Measurements from ENCODE around the gene CTU2.
A peak's percentile ranks its signal among the peaks of the same experiment; 100 is the strongest.

CTU2 gene

DNA sequence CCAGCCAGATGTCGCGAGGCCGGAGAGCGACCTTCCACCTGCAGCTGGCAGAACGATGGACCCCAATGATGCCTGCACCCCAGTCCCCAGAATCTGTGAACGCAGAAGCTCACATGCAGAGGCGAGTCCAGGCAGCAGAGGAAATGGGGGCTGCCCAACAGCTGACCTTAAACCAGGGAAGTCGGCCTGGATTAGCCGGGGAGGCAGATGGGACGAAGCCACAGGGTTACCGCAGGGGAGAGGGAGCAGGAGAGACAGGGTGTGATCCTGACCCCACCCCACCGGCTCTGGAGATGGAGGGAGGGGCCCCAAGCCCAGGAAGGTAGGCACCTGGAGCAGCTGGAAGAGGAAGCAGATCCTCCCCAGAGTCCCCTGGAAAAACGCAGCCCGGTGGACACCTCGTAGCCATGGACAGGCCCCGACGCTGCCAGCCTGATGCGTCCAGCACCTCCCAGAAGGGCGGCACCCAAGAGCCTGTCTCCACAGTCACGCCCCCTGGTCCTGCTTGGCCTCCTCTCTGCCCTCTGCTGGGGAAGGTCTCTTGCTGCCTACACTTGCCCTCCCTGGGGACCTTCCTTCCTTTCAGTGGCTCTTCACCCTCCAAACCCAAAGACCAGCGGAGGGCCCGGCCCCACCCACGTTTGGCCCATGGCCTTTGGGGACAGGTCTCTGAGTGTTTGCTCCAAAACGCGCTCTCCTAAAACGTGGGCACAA lies 41.4 kb downstream of the CTU2 start:
- no peak for DNase-seq

DNA sequence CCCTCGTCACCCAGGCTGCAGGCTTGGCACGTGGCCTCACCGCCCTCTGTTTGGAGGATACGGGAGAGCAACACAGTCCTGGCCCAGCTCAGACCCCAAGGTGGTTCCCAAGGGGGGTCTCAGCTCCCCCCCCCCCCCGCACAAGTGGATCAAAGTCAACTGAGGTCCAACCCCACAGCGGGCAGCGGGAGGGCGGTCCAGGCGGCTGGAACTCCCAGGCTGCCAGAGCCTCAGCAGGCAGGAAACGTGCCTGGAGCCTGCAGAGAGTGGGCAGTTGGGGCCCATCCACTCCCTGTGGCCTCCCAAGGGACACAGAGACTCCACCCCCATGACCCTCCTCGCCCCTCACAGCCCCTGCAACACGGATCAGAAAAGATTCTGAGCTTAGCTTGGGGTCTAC lies 42.1 kb downstream of the CTU2 start:
- DNase-seq = no peak

DNA sequence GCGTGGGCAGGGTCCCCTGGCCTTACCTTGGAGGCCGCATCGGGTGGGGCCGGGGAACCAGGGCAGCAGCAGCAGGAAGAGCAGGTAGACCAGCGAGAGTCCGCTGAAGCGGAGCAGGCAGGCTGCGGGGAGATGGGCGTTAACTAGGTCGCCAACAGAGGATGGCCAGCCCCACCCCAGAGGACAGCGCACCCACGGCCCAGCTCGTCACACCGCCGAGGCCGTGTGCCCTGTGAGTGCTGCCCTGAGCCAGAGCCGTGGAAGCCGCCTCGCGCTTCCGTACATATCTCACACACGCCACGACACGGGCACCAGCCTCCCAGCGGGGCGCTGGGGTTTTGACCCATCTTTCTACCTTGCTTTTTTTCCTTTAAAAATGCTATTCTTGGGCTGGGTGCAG lies 43.1 kb downstream of the CTU2 start:
- no peak for DNase-seq

DNA sequence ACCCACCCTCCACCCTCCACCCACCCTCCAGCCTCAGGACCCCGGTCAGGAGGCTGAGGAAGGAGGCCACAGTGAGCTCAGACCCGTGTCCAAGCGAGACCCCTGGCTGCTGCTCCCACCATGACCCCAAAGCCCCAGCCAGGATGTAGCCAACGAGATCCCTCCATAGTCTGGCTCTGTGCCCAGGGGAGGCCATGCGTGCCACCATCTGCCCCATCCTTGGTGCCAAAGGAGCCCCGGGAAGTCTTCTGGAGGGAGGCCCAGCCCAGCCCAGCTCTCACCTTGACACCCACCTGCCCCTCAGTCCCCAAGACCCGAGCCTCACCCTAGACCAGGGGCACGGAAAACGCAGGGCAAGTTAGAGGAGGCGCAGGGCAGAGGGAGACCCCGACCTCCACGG lies 44.6 kb downstream of the CTU2 start:
- no peak for DNase-seq

DNA sequence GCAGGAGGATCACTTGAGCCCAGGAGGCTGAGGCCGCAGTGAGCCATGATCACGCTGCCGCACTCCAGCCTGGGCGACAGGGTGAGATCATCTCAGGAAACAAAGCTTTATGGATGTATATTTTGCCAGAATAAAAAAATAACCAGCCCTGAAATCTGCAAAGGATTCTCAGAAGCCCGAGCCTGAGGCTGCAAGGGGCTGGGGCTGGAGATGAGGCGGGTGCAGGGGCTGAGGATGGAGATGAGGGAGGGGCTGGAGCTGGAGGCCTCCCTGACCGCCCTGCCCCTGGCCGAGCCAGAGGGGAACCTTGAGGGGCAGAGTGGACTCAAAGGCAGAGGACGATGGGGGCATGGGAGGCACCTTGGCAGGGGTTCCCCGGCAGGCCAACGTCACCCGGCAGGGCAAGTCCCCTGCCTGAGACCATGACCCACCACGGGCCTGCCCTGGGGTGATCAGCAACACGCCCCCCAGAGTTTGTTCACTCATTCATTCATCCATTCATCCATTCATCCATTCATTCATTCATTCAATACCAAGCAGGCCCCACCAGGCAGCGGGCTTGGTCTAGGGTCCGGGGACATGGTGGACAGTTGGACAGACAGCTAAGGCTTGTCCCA lies 46.2 kb downstream of the CTU2 start:
- no peak for DNase-seq

DNA sequence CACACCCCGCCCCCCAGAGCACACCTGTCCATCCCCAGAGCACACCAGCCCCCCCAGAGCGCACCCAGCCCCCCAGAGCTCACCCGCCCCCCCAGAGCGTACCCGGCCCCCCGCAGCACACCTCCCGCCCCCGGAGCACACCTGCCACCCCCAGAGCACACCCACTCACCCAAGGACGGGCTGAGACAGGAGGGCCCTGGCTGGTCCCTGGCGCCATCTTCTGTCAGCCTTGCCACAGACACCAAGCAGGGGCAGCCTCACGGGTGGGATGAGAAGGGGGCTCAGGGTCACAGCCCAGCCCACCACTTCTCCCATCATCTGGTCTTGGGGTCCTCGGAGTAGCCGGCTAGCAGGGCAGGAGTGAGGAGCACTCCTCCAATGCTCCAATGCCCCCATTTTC lies 46.9 kb downstream of the CTU2 start:
- no peak for DNase-seq

DNA sequence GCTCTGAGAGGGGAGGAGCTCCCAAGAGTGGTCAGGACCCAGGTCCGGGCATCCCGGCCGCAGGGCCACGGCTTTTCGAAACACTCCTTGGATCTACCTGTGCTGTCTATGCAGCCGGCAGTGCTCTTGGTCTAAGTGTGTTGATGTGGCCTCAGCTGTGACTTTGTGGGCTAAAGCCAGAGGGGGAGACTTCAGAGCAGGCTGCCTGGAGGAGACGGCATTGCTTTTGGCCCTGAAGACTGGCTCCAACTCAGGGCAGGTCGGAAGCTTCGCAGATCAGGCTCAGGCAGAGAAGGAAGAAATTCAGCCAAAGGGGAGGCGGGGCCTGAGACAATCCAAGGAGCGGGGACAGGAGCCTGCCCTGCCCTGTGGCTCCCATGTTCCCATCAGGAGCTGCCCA lies 47.3 kb downstream of the CTU2 start:
- no peak for DNase-seq

DNA sequence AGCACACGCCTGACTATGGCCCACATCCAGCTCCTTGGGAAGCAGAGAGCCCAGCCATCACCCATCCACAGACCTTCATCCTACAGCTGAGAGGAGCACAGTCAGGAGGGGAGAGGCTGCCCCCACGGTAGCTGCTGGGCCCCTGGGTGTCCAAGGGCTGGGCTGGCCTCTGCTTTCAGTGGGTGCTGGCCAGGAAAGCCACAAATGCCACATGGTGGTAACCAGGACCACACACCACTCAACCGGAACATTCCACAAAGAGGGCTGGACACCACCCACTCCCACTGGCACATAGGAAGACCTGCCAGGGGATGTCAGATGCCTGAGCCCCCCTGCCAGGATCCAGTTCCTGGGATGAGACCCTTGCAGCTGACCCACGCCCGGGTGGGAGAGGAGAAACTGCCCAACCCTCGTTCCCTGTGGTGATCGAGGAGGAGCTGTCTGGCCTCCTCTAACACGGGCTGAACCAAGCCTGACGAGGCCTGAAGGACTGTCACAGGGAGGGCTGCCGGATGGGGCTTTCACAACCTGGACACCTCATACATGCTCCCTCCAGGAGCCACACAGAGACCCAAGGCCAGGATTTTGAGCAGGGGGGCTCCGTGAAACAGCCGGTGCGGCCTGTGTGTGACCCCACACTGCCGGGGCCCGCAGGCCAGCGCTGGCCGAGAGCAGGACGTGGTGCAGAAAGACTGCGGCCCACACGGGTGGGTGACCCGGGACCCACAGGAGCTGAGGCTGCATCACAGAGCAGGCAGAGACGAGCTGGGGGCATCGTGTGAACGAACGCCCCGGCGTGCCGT lies 48.0 kb downstream of the CTU2 start:
- DNase-seq = no peak

DNA sequence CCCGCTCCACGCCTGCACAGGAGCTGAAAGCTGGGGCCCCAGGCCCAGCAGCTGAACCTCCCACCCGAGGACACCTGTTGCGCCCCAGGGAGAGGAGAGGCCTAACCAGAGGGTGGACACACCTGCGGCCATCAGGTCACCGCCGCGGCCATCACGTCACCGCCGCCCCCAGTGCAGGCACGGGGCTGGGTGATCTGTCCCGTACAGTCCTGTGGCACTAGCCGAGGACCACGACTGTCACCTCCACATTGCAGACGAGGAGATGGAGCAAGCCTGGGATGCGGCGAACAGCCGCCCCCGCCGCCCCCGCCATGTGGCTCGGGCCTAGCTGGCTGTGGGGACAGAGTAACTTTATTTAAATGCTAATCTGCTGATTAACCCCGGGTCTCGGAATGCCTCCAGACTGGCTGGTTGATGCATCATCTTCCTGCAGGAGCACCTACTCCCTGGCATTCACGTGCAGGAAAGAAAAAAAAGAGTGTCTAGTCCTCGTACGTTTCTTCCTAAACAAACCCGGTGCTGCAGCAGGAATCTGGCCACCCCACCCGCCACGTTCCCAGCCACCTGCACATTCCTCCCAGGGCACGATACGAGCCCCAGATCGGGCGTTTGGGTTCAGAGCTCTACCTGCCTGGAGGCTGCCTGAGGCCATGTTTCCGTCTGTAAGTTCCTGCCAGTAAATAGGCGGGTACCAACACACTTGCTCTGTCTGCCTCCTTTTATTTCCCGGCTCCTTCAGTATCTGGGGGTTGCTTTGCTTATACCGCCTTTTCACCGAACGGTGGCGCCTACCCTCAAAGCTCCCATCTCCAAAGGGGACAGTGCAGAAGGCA lies 48.8 kb downstream of the CTU2 start:
- DNase-seq = no peak

DNA sequence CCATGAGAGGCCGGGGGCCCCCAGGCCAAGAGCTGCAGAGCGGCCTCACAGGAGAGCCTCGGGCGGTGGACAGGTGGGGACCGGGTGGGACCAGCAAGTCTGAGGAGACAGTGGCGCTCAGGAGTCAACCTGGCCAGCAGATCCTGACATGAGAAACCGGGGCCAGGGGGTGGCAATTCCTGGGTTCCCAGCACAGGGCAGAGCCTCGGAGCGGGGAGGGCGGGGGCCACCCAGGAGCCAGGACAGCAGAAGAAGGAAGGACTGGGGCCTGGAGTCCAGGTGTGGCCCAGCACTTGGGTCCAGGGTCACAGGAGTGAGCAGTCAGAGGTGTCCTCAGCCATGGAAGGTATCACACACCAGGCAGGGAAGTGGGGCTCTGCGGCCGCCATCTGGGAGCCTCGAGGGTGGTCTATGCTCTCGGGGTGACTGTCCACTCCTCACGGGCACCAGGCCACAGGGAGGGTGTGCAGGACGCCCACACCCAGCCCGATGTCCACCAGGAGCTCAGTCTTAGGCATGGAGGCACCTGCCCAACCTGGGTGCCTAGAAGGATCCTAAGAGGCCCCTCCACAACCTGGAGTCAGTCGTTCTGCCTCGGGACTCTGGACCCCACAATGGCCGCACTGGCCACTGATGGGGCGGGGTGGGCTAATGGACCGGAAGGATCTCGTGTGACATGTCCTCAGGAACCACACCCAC lies 49.6 kb downstream of the CTU2 start:
- DNase-seq = no peak

DNA sequence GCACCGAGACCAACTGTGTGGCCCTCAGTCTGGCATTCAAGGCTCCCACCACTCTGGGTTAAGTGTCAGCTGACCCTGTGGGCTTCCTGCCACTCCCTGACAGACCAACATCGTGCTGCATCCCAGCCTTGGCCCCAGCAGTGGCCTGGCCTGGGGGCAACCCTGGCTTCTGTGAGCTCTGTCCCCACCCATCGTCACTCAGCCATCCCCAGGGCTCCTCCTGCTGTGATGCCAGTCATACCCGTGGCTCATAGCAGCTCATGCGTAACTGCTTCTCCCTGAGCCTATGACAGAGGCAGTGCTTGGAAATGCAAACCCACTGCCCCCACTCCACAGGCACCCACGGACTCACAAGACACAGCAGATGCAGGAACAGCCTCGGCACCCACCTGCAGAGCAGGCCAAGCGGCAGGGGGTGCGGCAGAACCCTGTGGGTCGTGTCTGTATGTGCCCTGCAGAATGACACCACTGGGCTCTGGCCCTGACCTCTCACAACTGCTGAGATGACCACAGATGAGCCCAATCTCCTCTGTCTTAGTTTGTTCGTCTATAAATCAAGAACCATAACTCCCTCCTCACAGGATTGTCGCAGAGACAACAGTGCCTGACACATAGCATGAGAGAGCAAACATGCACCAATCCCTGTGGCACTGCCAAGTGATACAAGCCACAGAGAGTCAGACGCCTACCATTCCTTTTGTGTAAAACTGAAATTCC lies 52.1 kb downstream of the CTU2 start:
- DNase-seq = no peak

DNA sequence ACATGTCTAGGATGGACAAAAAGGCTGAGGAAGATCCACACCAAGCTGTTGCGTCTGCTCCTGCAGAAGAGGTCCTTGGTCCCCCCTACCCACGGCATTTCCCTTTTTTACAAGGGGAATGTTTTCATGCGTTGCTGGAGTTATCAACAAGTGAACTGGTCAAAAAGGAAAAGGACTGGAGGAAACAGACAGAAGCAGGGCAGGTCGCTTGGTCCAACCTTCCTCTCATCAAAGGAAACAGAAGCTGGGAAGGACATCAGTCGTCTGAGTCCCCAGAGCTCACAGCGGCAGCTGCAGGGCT lies 52.6 kb downstream of the CTU2 start:
- DNase-seq = no peak

DNA sequence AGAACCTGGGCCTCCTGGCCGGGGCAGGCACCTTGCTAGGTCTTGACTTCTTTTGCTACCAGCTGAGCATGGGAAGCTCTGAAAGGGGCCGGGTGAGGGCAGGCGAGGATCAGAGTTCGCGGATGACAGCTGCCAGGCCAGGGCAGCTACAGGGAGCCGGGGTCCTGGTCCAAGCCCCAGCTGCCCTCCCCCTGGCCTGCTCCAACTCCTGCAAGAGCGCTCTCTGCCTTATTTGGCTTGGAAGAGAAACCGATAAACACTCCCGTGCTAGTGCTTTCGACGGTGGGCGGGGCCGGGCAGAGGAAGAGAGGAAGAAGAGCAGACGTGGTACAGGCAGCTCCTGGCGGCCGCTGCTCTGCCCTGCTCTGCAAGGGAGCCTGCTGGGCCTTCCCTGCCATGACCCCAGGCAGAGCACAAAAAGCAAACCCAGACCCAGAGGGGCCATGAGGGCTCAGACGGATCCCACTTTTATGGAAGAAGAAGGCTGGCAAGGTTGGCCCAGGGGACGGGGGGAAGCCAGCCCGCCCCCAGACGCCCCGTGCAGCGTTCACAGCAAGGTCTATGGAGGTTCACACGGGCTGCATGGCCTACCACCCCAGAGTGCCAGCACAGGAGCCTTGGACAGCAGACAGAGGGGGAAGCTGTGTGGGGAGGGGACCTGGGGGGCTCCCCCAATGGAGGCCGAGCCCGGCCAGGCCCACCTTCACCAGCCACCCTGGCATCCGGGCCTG lies 53.1 kb downstream of the CTU2 start:
- peak; percentile 46 to 55 for DNase-seq

DNA sequence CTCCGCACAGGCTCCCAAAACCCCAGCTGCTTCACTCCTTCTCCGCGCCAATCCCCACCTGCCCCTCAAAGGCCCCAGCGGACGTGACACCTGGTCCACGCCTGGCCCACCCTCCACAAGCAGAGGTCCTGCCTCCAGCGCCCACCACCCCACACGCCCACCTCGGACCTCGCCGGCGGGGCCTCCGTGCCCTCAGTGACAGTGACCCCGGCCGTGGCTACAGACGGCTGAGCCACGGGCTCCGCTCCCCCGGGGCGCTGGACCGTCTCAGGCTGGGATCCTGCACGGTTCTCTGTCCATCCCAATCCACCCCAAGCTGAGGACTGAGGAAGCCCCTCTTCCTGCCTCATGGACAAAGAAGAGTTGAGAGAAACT lies 53.7 kb downstream of the CTU2 start:
- no peak for DNase-seq

DNA sequence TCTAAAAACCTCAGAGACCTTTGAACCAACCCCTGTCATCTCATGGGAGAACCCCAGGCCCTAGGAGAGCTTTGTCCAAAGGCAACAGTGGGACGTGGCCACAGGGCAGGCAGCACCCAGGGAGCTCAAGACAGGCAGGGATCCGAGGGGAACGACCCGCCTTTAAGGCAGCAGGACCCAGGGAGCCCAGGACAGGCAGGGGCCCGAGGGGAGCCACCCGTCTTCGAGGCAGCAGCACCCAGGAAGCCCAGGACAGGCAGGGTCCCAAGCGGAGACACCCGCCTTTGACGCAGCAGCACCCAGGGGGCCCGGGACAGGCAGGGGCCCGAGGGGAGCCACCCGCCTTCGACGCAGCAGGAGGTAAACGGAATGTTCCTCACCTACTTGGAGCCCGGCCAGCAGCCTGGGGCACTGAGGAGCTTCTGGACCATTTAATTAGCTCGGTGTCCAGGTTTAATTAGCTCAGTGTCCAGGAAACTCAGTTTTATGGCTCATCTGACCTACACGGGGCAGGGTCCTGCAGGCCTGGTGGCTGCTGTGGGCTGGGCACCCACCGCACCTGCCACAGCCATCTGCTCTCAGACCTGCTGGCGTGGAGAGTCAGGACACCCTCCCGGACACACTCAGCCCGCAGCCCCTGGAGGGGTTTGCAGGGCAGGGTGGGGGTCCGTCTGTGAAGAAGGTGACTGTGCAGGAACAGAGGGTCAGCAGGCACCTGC lies 54.3 kb downstream of the CTU2 start:
- no peak for DNase-seq

DNA sequence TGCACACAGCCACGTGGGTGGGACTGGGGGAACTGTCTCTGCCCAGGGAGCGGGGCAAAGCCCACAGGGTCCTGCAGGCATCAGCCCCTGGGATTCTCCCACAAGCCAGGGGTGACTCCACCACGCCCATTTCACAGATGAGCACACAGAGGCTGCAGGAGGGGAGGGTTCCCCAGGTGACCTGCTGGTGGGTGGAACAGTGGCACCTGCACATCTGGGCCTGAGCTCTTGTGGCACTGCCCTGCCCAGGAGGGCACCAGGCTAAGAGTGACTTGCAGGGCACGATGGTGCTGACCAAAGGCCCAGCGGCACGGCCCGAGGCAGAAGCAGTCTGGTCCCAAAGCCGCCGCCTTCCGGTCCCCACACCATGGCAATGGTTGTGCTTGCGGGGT lies 54.8 kb downstream of the CTU2 start:
- no peak for DNase-seq

DNA sequence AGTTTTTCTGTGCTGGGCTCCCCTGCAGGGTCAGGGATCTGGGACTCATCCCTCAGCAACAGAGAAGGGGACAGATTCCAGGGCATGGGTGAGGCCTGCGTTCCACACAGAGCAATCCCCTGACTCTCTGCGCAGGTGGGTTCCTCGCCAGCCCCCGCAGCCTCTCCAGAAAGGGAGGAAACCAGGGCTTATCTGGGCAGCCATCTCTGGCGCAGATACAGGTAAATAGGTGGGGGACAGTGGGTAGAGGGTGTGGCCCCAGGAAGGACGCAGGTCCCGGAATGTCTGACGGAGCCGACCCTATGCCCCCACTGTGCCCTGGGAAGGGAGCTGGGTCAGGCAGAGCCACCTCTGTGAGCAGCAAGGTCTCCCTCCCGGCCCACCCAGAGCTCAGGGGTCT lies 55.5 kb downstream of the CTU2 start:
- DNase-seq = no peak

DNA sequence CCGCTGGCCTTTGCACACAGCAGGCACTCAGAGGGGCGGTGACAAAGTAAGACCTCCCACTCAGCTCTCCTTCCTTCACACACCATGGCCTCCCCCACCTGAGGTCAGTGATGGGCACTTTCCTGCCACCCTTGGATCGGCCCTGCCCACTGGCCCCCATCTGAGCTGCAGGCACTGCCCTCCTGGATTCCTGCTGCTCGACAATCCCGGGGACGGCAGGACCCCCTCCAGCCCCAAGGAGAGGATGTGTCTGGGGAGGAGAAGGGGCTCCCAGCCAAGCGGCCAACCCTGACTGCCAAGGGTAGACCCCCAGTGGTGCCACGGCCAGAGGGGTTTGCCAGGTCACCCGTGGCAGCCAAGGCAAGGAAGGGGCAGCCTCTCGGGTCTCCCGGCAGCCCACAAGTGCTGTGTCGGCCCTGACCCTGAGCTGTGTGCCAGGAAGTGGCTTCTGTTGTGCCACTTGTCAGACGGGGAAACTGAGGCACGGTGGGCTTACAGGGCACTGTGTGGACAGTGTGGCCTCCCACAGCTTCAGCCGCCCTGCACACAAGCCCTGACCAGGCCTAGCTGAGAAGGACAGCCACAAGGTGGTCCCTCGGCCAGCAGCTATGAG lies 56.1 kb downstream of the CTU2 start:
- DNase-seq = no peak

DNA sequence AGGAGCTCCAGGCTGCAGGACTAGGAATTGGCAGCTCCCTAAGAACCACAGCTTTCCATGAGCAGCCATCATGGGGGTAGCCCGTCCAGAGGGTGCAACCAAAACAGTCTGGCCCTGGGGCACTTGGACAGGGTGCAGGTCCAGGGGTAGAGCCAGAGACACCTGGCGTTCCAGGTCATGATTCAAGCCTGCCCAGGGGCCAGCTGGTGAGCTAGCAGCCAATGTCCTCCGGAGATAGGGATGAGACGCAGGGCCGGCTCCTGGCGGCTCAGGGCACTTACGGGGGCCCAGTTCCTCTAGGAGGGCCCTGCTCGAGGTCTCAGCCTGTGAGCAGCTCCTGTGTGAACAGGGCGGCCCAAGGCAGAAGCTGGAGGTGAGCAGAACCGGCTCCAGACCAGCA lies 56.6 kb downstream of the CTU2 start:
- DNase-seq = no peak

DNA sequence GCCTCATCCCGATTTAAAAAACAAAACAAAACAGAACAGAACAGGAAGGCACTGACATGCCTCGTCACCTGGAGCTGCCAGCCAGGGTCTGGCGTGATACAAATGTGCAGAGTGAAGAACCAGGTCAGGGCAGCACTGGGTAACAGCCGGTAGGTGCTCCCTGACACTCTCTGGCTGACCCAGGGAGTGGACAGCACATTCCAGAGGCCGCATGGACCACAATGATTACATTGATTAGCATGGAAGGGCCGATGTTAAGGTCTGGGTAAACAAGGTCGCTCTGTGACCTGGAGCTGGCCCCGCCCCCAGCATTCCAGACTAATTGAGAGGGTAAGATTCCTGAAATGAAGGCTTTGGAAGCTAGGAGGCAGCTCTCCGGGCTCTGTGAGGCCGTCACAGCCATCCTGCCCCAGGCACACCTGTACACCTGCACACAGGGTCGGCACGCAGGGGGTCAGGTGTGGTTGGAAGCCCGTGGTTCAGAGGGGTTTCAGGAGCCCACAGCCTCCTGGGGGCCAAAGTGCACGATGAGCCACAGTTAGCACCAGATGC lies 57.3 kb downstream of the CTU2 start:
- no peak for DNase-seq

Data from stimulated activated CD4-positive, alpha-beta T cell treated with anti-CD3 and anti-CD28 coated beads, Interleukin-4, amount 100 ng/mL, for 4 hours (primary cell).